ENCODE data around the gene CHST6. TPM values are rescaled to one million over a fixed set of nuclear protein-coding genes. Genes with fewer than 3 reads are reported as not detected.
A peak's percentile ranks its signal among the peaks of the same experiment; 100 is the strongest.

The CHST6 gene
- total RNA-seq, 1 donor from 2014 or later: 0.02 TPM

GRCh38 chr16:75462806-75463205 is 32.4 kb downstream of the CHST6 start:
- Mint-ChIP-seq H3K9me3 (no peaks in the 10 kb centered on the region), H3K27me3 (no peaks in the 10 kb centered on the region), H3K4me3 (peak overlapping the region; percentile 92), H3K4me1 (peaks cover 48% of the 10 kb centered on the region), H3K27ac (peak overlapping the region; percentile 3), H3K36me3 (ENCODE audit: low read depth) (peaks cover 14% of the 10 kb centered on the region)
- CTCF ChIA-PET: no interaction called here
- POLR2A ChIA-PET: interaction anchor here (0.6 kb wide), 1 partner anchor 212 kb away, joined by 6 read pairs; no protein-coding TSS in a partner anchor
- intact Hi-C loops (cut with micrococcal nuclease): loop anchor here (5.0 to 10.0 kb wide), 2 partner anchors 468 to 1749 kb away; partner anchors contain the start of gene ZNRF1
- no peak for DNase-seq
- ATAC-seq (ENCODE audit: low read depth): no peak
- no peak for TF ChIP-seq CTCF (IDR thresholded peaks at IDR 0.05)

GRCh38 chr16:75461575-75461974 is 33.7 kb downstream of the CHST6 start:
- Mint-ChIP-seq H3K27ac (no peak overlapping the region), H3K4me3 (no peak overlapping the region), H3K9me3 (no peaks in the 10 kb centered on the region), H3K4me1 (peaks cover 50% of the 10 kb centered on the region), H3K36me3 (ENCODE audit: low read depth) (peaks cover 19% of the 10 kb centered on the region), H3K27me3 (no peaks in the 10 kb centered on the region)
- DNase-seq (no peak), ATAC-seq (ENCODE audit: low read depth) (no peak)
- ChIA-PET CTCF (no interaction called here), POLR2A (no interaction called here)
- no peak for TF ChIP-seq CTCF (IDR thresholded peaks at IDR 0.05)
- intact Hi-C loops (cut with micrococcal nuclease): loop anchor here (5.0 to 10.0 kb wide), 2 partner anchors 467 to 1751 kb away; partner anchors contain the start of gene ZNRF1

GRCh38 chr16:75460446-75460845 is 34.8 kb downstream of the CHST6 start:
- CTCF ChIA-PET: no interaction called here

GRCh38 chr16:75459691-75460090 is 35.5 kb downstream of the CHST6 start:
- TF ChIP-seq CTCF (IDR thresholded peaks at IDR 0.05): no peak
- no peak for DNase-seq
- Mint-ChIP-seq H3K27me3 (no peaks in the 10 kb centered on the region), H3K9me3 (no peaks in the 10 kb centered on the region), H3K4me1 (peaks cover 55% of the 10 kb centered on the region), H3K4me3 (no peak overlapping the region), H3K36me3 (ENCODE audit: low read depth) (peaks cover 22% of the 10 kb centered on the region), H3K27ac (no peak overlapping the region)
- CTCF ChIA-PET: no interaction called here
- no peak for ATAC-seq (ENCODE audit: low read depth)
- intact Hi-C loops (cut with micrococcal nuclease): loop anchor here (5.0 to 10.0 kb wide), 2 partner anchors 465 to 1753 kb away; partner anchors contain the start of gene ZNRF1
- POLR2A ChIA-PET: no interaction called here

More at GRCh38 chr16:75460446-75460845, 34.8 kb downstream of the CHST6 start:
- H3K36me3 Mint-ChIP-seq (ENCODE audit: low read depth): peaks cover 22% of the 10 kb centered on the region
- no peak overlapping the region for H3K4me3 Mint-ChIP-seq
- TF ChIP-seq CTCF (IDR thresholded peaks at IDR 0.05): no peak
- ATAC-seq (ENCODE audit: low read depth) (no peak), DNase-seq (no peak)
- H3K27ac Mint-ChIP-seq: no peak overlapping the region
- H3K4me1 Mint-ChIP-seq: peaks cover 58% of the 10 kb centered on the region
- H3K9me3 Mint-ChIP-seq: no peaks in the 10 kb centered on the region
- POLR2A ChIA-PET: no interaction called here
- intact Hi-C loops (cut with micrococcal nuclease): loop anchor here (5.0 to 10.0 kb wide), 2 partner anchors 466 to 1752 kb away; partner anchors contain the start of gene ZNRF1
- H3K27me3 Mint-ChIP-seq: no peaks in the 10 kb centered on the region

- POLR2A ChIA-PET: no interaction called here
- H3K27ac Mint-ChIP-seq: no peak overlapping the region
- no peak for ATAC-seq (ENCODE audit: low read depth)
- no peak overlapping the region for H3K4me3 Mint-ChIP-seq
- no peaks in the 10 kb centered on the region for H3K27me3 Mint-ChIP-seq
- H3K9me3 Mint-ChIP-seq: no peaks in the 10 kb centered on the region
- peaks cover 55% of the 10 kb centered on the region for H3K4me1 Mint-ChIP-seq
- DNase-seq: no peak
- no peak for TF ChIP-seq CTCF (IDR thresholded peaks at IDR 0.05)
- CTCF ChIA-PET: no interaction called here
- intact Hi-C loops (cut with micrococcal nuclease): no loop called here
- H3K36me3 Mint-ChIP-seq (ENCODE audit: low read depth): peaks cover 20% of the 10 kb centered on the region
These were observed 36.8 kb downstream of the CHST6 start for GRCh38 chr16:75458439-75458838.
